H9 (cell line): Measurements from ENCODE around the gene SLC12A6. TPM values are rescaled to one million over a fixed set of nuclear protein-coding genes. Genes with fewer than 3 reads are reported as not detected.
A peak's percentile ranks its signal among the peaks of the same experiment; 100 is the strongest.

Experiments
- DNase-seq: peaks from one replicate; pipeline ENCODE4 v3.0.0-alpha.2; 2017
- H2AFZ ChIP-seq: one replicate; pipeline ENCODE4 v1.6.1; 2013; ENCODE audit warnings: mild to moderate bottlenecking, low read length, control low read depth, moderate library complexity
- H2AK5ac ChIP-seq: 2 replicates; pipeline ENCODE4 v1.6.1; 2013; ENCODE audit warnings: low read length, control low read depth, mixed read lengths; ENCODE audit not compliant: insufficient read length
- H2BK120ac ChIP-seq: one replicate; pipeline ENCODE4 v1.6.1; 2013; ENCODE audit warnings: low read depth, mild to moderate bottlenecking, low read length, control low read depth, inconsistent platforms; ENCODE audit not compliant: poor library complexity, severe bottlenecking
- H2BK12ac ChIP-seq: 2 replicates; pipeline ENCODE4 v1.6.1; 2013; ENCODE audit warnings: low read length, control low read depth, mixed read lengths, low read depth; ENCODE audit not compliant: insufficient read length
- H2BK15ac ChIP-seq: 2 replicates; pipeline ENCODE4 v1.6.1; 2013; ENCODE audit warnings: low read depth, low read length, control low read depth
- H2BK20ac ChIP-seq: one replicate; pipeline ENCODE4 v1.6.1; 2013; ENCODE audit warnings: low read depth, mild to moderate bottlenecking, low read length, control low read depth, inconsistent platforms; ENCODE audit not compliant: poor library complexity, severe bottlenecking
- H2BK5ac ChIP-seq: 2 replicates; pipeline ENCODE4 v1.6.1; 2013; ENCODE audit warnings: low read length, control low read depth, mixed read lengths; ENCODE audit not compliant: insufficient read length
- H3K14ac ChIP-seq: 2 replicates; pipeline ENCODE4 v1.6.1; 2013; ENCODE audit warnings: low read length, control low read depth; ENCODE audit not compliant: insufficient read depth
- H3K18ac ChIP-seq: 2 replicates; pipeline ENCODE4 v1.6.1; 2013; ENCODE audit warnings: low read depth, mild to moderate bottlenecking, mixed read lengths, low read length, control low read depth; ENCODE audit not compliant: insufficient read length
- H3K23ac ChIP-seq: 2 replicates; pipeline ENCODE4 v1.6.1; 2013; ENCODE audit warnings: low read length, control low read depth, mixed read lengths, low read depth; ENCODE audit not compliant: insufficient read length
- H3K23me2 ChIP-seq: 2 replicates; pipeline ENCODE4 v1.6.1; 2013; ENCODE audit warnings: low read depth, mild to moderate bottlenecking, mixed read lengths, low read length, control low read depth; ENCODE audit not compliant: insufficient read length, poor library complexity, severe bottlenecking
- H3K27ac ChIP-seq: 2 replicates; pipeline ENCODE4 v1.5.1; 2013; ENCODE audit warnings: low read length, control low read depth, mixed read lengths, low read depth; ENCODE audit not compliant: insufficient read length
- H3K27me3 ChIP-seq: 2 replicates; pipeline ENCODE4 v1.6.1; 2013; ENCODE audit warnings: low read length, control low read depth, inconsistent platforms; ENCODE audit not compliant: insufficient read depth
- H3K4ac ChIP-seq: 2 replicates; pipeline ENCODE4 v1.6.1; 2013; ENCODE audit warnings: low read depth, mild to moderate bottlenecking, control low read depth, inconsistent platforms, low read length, moderate library complexity
- H3K4me1 ChIP-seq: 2 replicates; pipeline ENCODE4 v1.6.1; 2013; ENCODE audit warnings: low read length, control low read depth, inconsistent platforms; ENCODE audit not compliant: insufficient read depth
- H3K4me2 ChIP-seq: 2 replicates; pipeline ENCODE4 v1.6.1; 2013; ENCODE audit warnings: low read length, control low read depth, mixed read lengths; ENCODE audit not compliant: insufficient read length, insufficient read depth
- H3K56ac ChIP-seq: 2 replicates; pipeline ENCODE4 v1.6.1; 2013; ENCODE audit warnings: low read depth, mild to moderate bottlenecking, mixed read lengths, low read length, control low read depth; ENCODE audit not compliant: insufficient read length
- H3K79me1 ChIP-seq: 2 replicates; pipeline ENCODE4 v1.6.1; 2013; ENCODE audit warnings: low read depth, mild to moderate bottlenecking, moderate library complexity, low read length, control low read depth, inconsistent platforms; ENCODE audit not compliant: insufficient read depth, poor library complexity, severe bottlenecking
- H3K79me2 ChIP-seq: 2 replicates; pipeline ENCODE4 v1.6.1; 2013; ENCODE audit warnings: low read length, control low read depth, inconsistent platforms; ENCODE audit not compliant: insufficient read depth
- H3K9ac ChIP-seq: 2 replicates; pipeline ENCODE4 v1.6.1; 2013; ENCODE audit warnings: low read length, control low read depth, mixed read lengths; ENCODE audit not compliant: insufficient read length; ENCODE audit errors: extremely low read depth
- H3K9me3 ChIP-seq: one replicate; pipeline ENCODE4 v1.6.1; 2013; ENCODE audit warnings: low read depth, low read length, inconsistent platforms; ENCODE audit not compliant: control insufficient read depth
- H3T11ph ChIP-seq: one replicate; pipeline ENCODE4 v1.6.1; 2013; ENCODE audit warnings: mild to moderate bottlenecking, low read length, control low read depth, inconsistent platforms
- H4K20me1 ChIP-seq: one replicate; pipeline ENCODE4 v1.6.1; 2013; ENCODE audit not compliant: control insufficient read depth, insufficient read length, insufficient read depth
- H4K5ac ChIP-seq: 2 replicates; pipeline ENCODE4 v1.6.1; 2013; ENCODE audit warnings: low read depth, mild to moderate bottlenecking, mixed read lengths, low read length, control low read depth; ENCODE audit not compliant: insufficient read length
- H4K8ac ChIP-seq: replicated peaks from 2 replicates; pipeline ENCODE4 v1.6.1; 2013; ENCODE audit warnings: low read length, control low read depth, mixed read lengths, low read depth; ENCODE audit not compliant: insufficient read length
- H4K91ac ChIP-seq: 2 replicates; pipeline ENCODE4 v1.6.1; 2013; ENCODE audit warnings: low read depth, mild to moderate bottlenecking, moderate library complexity, mixed read lengths, low read length, control low read depth; ENCODE audit not compliant: insufficient read length
- H3K27ac Mint-ChIP-seq, 3 experiments: 2 replicates in 2 of 3; 3 replicates in 1 of 3; pipeline ENCODE4 v1.8.0; 2020 to 2021; ENCODE audit warnings: mixed read lengths in 3 of 3, mild to moderate bottlenecking in 1 of 3, moderate library complexity in 1 of 3
- H3K27me3 Mint-ChIP-seq: 2 replicates; pipeline ENCODE4 v1.8.0; 2021; ENCODE audit warnings: low read depth, mild to moderate bottlenecking, moderate library complexity, mixed read lengths
- H3K36me3 Mint-ChIP-seq, 3 experiments: 2 replicates in 2 of 3; 3 replicates in 1 of 3; pipeline ENCODE4 v1.8.0; 2020 to 2021; ENCODE audit warnings: low read depth in 3 of 3, mixed read lengths in 3 of 3; ENCODE audit not compliant: insufficient read depth in 1 of 3
- H3K4me1 Mint-ChIP-seq, 2 experiments: 2 replicates each; pipeline ENCODE4 v1.8.0; 2020; ENCODE audit warnings: mixed read lengths in 2 of 2
- H3K4me3 Mint-ChIP-seq, 2 experiments: 2 replicates in 1 of 2; 3 replicates in 1 of 2; pipeline ENCODE4 v1.8.0; 2020 to 2021; ENCODE audit warnings: mild to moderate bottlenecking in 2 of 2, mixed read lengths in 2 of 2, moderate library complexity in 1 of 2
- H3K9me3 Mint-ChIP-seq, 2 experiments: 2 replicates in 1 of 2; 3 replicates in 1 of 2; pipeline ENCODE4 v1.8.0; 2020; ENCODE audit warnings: mild to moderate bottlenecking in 2 of 2, mixed read lengths in 2 of 2, moderate library complexity in 1 of 2
- WGBS: extraction: QIAGEN DNeasy Blood & Tissue Kit; methylation state at CpG from one replicate; pipeline ENCODE4 v1.1.7; 2013; ENCODE audit warnings: missing lambda C conversion rate, low lambda C conversion rate, mixed read lengths; ENCODE audit not compliant: insufficient read length; ENCODE audit errors: extremely low coverage; 5-methylcytosine and 5-hydroxymethylcytosine counted together
- total RNA-seq: library from RNA; stranded (reverse); gene quantifications from 2 replicates; pipeline ENCODE4 v1.2.1, GENCODE V29; 2021
- TF ChIP-seq, protein P1 (sequence below): fragments of 200-600 bp; sonication (generic); conservative IDR thresholded peaks from 3 replicates; pipeline ENCODE4 v1.8.0; 2021; ENCODE audit warnings: antibody characterized with exemption, mild to moderate bottlenecking

Gene SLC12A6
- total RNA-seq, 1 experiment from 2014 or later, result 11.1 TPM

DNA sequence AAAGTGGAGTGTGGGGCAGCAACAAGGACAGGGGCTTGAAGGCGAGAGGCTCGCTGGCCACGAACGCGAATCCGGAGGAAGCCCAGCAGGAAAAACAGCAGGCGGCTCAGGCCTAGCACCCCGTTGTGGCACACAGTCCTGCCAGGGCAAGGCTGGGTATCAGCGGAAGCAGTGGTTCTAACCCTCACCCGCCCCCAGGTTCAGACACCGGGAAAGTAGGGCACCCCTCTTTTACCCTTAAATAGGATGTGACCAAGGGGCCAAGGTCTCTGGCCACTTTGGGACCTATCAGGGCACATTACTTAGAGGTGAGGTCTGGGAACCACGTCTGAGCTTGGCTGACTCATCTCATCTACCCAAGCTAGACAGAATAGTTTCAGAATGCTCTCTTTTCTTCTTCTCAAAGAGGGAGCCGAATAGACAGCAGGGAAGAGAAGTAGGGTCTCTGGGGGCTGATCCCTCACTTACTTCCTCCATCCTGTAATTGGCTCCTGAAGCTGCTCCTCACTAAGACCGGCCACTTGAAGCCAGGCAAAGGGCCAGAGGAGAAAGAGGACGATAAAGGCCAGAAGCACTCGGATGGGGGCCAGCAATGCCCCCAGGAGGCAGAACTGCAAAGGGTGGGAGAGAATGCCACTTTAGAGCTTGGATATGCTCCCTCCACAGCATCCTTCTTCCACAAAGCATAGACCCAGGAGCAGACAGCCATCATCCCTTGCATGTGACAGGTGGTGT lies 27.7 kb upstream of the SLC12A6 start:
- H3K27me3 Mint-ChIP-seq, result no peaks in the 10 kb centered on the region; the same call in 1 of the 2 replicates
- no peak overlapping the region for H3K4ac ChIP-seq
- H3K4me1 ChIP-seq, result peaks cover 6% of the 10 kb centered on the region; the same call in 1 of the 2 replicates
- peak overlapping the region; percentile 96 to 97 for H3K4me3 Mint-ChIP-seq
- H3K4me1 Mint-ChIP-seq, result peaks cover 21 to 30% of the 10 kb centered on the region in 2 experiments
- no peaks in the 10 kb centered on the region for H4K20me1 ChIP-seq
- H3K14ac ChIP-seq, result no peak overlapping the region
- no peak overlapping the region for H3K56ac ChIP-seq
- no peak overlapping the region for H2BK12ac ChIP-seq
- H3K27ac ChIP-seq, result no peak overlapping the region
- H2BK120ac ChIP-seq, result no peak overlapping the region
- H2BK15ac ChIP-seq, result no peak overlapping the region
- H3K27ac Mint-ChIP-seq, result peak overlapping the region in 1 of 3 experiments; percentile 65; a peak in 1 of 7 replicates
- H2AFZ ChIP-seq, result no peak overlapping the region
- no peak overlapping the region for H2BK20ac ChIP-seq
- no peak overlapping the region for H4K5ac ChIP-seq
- H3K23me2 ChIP-seq, result peaks cover 12% of the 10 kb centered on the region
- H4K91ac ChIP-seq, result no peak overlapping the region
- no CpG with 5 or more reads among the region's 16 CpGs for WGBS
- no peaks in the 10 kb centered on the region; a peak in 1 of 5 replicates for H3K9me3 Mint-ChIP-seq
- H4K8ac ChIP-seq, result no peak overlapping the region
- H3K23ac ChIP-seq, result no peak overlapping the region
- no peak overlapping the region for H3K18ac ChIP-seq
- peaks cover 9% of the 10 kb centered on the region for H3K79me1 ChIP-seq
- H3K9me3 ChIP-seq, result no peaks in the 10 kb centered on the region
- peak overlapping the region; percentile 76 for H3K4me2 ChIP-seq
- H3K36me3 Mint-ChIP-seq, result peaks cover 14 to 35% (median 34%) of the 10 kb centered on the region in 3 experiments; a peak in 6 of 7 replicates
- no peaks in the 10 kb centered on the region for H3K27me3 ChIP-seq
- no peak overlapping the region for H3T11ph ChIP-seq
- H3K79me2 ChIP-seq, result peaks cover 6% of the 10 kb centered on the region; the same call in 1 of the 2 replicates
- TF ChIP-seq, protein P1, sequence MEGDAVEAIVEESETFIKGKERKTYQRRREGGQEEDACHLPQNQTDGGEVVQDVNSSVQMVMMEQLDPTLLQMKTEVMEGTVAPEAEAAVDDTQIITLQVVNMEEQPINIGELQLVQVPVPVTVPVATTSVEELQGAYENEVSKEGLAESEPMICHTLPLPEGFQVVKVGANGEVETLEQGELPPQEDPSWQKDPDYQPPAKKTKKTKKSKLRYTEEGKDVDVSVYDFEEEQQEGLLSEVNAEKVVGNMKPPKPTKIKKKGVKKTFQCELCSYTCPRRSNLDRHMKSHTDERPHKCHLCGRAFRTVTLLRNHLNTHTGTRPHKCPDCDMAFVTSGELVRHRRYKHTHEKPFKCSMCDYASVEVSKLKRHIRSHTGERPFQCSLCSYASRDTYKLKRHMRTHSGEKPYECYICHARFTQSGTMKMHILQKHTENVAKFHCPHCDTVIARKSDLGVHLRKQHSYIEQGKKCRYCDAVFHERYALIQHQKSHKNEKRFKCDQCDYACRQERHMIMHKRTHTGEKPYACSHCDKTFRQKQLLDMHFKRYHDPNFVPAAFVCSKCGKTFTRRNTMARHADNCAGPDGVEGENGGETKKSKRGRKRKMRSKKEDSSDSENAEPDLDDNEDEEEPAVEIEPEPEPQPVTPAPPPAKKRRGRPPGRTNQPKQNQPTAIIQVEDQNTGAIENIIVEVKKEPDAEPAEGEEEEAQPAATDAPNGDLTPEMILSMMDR, result no peak
- no peak overlapping the region for H2BK5ac ChIP-seq
- H3K9ac ChIP-seq, result no peak overlapping the region
- no peak for DNase-seq
- H2AK5ac ChIP-seq, result no peak overlapping the region
